VCaP (cell line): Measurements from ENCODE around the gene KCNK5.

ENCODE experiments used
- H3K27ac ChIP-seq: fragments of 450-650 bp; 2 replicates; pipeline ENCODE4 v1.5.1; 2017
- TF ChIP-seq, protein P1 (sequence below): fragments of 450-650 bp; conservative IDR thresholded peaks from 2 replicates; pipeline ENCODE4 v1.5.1; 2017; ENCODE audit warnings: mild to moderate bottlenecking, moderate library complexity

Gene KCNK5

DNA sequence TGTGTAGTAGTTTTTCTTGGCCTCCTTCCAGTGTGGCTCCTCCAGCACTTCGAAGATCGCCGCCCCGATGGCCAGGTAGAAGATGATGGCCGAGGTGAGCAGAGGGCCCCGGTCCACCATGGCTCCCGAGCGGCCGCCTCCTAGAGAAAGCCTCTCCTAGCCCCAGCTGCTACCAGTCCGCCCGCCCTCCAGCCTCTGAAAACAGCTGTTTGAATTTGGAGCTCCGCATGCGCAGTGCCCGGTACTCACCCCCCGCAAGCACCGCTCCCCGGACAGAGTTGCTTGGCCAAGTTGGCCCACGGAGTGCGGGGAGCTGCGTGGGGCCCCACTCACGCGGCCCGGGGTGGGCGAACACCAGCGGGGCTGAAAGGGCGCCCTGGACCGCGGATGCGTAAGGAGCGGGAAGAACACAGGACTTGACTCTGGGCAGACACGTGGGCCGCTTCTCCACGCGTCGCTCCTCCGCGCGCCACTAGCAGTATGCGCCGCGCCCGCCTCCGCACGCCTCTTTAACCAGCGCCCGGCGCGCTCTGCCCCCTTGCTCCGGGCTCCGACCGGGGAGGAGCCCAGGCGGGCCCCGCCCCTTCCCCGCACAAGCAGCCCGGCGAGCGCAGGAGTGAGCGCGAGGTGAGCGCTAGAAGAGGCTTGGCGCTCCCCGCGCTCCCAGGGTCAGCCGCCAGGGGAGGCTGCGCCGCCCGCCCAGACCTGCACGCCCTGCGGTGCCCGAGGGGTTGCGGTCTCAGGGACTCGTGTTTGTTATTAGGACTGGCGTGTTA lies at the start of gene KCNK5:
KCNK5 (minus strand) TSS at position 484 of the 776 bp plus-strand sequence; CDS start at position 120, 364 bp downstream.
- TF ChIP-seq, protein P1, sequence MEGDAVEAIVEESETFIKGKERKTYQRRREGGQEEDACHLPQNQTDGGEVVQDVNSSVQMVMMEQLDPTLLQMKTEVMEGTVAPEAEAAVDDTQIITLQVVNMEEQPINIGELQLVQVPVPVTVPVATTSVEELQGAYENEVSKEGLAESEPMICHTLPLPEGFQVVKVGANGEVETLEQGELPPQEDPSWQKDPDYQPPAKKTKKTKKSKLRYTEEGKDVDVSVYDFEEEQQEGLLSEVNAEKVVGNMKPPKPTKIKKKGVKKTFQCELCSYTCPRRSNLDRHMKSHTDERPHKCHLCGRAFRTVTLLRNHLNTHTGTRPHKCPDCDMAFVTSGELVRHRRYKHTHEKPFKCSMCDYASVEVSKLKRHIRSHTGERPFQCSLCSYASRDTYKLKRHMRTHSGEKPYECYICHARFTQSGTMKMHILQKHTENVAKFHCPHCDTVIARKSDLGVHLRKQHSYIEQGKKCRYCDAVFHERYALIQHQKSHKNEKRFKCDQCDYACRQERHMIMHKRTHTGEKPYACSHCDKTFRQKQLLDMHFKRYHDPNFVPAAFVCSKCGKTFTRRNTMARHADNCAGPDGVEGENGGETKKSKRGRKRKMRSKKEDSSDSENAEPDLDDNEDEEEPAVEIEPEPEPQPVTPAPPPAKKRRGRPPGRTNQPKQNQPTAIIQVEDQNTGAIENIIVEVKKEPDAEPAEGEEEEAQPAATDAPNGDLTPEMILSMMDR = peak; percentile 83

DNA sequence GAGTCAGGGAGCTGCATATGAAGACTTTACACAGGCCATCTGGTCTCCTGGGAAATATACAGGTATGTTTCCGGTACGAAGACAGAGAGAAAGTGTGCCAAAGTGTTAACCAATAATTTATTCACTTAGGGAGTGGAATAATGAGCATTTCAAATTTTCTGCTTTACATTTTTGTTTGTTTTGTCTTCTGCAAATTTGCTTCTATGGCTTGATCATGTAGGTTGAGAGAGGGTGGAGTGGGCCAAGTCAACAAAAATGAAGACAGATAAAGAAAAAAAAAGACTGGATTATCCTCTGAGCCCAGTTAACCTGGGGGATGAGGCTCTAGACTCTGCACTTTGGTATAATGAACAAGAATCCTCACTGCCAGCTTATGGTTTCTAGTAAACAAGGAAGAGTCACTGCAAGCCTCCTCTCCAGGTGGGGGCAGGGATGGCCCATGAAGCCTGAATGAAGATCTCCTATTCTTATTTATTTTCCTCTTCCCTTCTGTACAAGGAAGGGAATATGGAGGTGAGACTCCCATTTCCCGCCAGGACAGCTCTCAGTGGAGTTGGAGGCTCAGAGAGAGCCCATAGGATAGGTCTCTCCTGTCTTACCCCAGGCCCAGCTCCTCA lies 47.2 kb upstream of the KCNK5 start:
- TF ChIP-seq, protein P1 = no peak
- H3K27ac ChIP-seq = no peak overlapping the region

More for the DNA sequence above, at the start of gene KCNK5:
- peak within 1 kb of the TSS; percentile 52; the same call in 1 of the 2 replicates for H3K27ac ChIP-seq

DNA sequence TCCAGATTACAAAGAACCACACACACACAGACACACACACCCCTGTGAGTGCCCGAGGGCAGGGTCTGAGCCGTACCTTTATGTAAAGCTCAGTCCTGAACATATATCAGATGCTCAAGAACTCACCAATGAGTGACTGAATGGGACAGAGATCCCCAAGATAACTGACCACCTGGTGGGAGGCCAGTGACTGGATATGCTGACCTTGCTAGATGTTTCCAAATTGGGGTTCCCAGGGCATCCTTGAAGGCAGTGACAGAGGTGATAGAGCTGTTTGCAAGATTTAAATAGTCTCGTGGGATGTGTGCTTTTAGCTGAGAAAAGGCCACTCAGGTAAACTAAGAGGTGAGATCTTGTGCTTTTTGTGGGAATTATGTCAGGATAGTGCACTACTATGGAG lies 45.6 kb upstream of the KCNK5 start:
- no peak overlapping the region for H3K27ac ChIP-seq
- TF ChIP-seq, protein P1 = no peak

DNA sequence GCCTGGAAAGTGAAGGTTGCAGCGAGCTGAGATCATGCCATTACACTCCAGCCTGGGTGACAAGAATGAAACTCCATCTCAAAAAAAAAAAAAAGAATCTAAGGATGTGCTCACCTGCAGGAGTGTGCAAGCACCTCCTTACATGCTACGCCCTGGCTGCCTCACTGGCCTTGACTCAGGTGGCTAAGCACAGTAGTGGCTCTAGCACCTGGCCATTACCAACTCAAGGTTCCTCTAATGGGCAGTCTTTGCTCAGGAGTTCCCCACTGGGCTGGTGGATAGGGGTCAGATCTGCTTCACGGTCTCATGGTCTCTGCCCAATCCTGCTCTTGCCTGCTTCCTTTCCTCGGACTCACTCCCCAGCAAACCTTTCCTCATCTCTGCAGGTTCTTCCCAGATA lies 45.2 kb upstream of the KCNK5 start:
- TF ChIP-seq, protein P1 = no peak
- no peak overlapping the region for H3K27ac ChIP-seq

GRCh38 chr6:39273406-39273821 lies 44.1 kb upstream of the KCNK5 start:
- TF ChIP-seq, protein P1 = no peak
- H3K27ac ChIP-seq = no peak overlapping the region

- TF ChIP-seq, protein P1 = no peak
- no peak overlapping the region for H3K27ac ChIP-seq
Observed at GRCh38 chr6:39269961-39270360, 40.7 kb upstream of the KCNK5 start.

- TF ChIP-seq, protein P1 = no peak
- H3K27ac ChIP-seq = no peak overlapping the region
Observed at GRCh38 chr6:39268721-39269120, 39.4 kb upstream of the KCNK5 start.
